GM12878 (cell line): Measurements from ENCODE around the gene UNC5B. TPM values are rescaled to one million over a fixed set of nuclear protein-coding genes. Genes with fewer than 3 reads are reported as not detected.

Experiments
- ATAC-seq: fragments of 200-7000 bp; cut with Tn5 transposase; 3 replicates; pipeline ENCODE4 v1.9.1; 2020; ENCODE audit warnings: mild to moderate bottlenecking, moderate library complexity
- BruUV-seq: library from RNA; stranded (reverse); fragments of 400-500 nt; replicated peaks from 2 replicates; lab custom pipeline; 2021; lab: Mats Ljungman, UMichigan
- CTCF ChIA-PET: fragments of 300-600 bp; sonication (Branson Sonifier 250); formaldehyde crosslinking; extraction: SDS; loops from one replicate; lab custom pipeline; 2021; ENCODE audit warnings: inconsistent platforms; lab: Yijun Ruan, JAX
- POLR2A ChIA-PET: fragments of 350-600 bp; formaldehyde crosslinking; extraction: SDS; loops from one replicate; lab custom pipeline; 2021; ENCODE audit warnings: inconsistent platforms; lab: Charles Lee
- RAD21 ChIA-PET: fragments of 300-600 bp; sonication (Branson Sonifier 250); formaldehyde crosslinking; loops from one replicate; lab custom pipeline; 2023; ENCODE audit warnings: antibody characterized with exemption; ENCODE audit not compliant: unreplicated experiment; lab: Charles Lee
- SMC1A ChIA-PET: fragments of 300-600 bp; sonication (Branson Sonifier 250); formaldehyde crosslinking; loops from one replicate; lab custom pipeline; 2023; ENCODE audit not compliant: unreplicated experiment, uncharacterized antibody; lab: Charles Lee
- DNase-seq: peaks from one replicate; pipeline ENCODE4 v3.0.0-alpha.2; 2011; ENCODE audit warnings: low read depth, low spot score
- FAIRE-seq: peaks from 3 replicates; lab custom pipeline; 2011; peaks lifted over from hg19 to GRCh38; lab: Jason Lieb, UNC
- H2AFZ ChIP-seq: 2 replicates; pipeline ENCODE4 v1.6.0; 2011; ENCODE audit warnings: low read depth, low read length, control low read depth; ENCODE audit not compliant: control insufficient read depth
- H3K27ac ChIP-seq: 2 replicates; pipeline ENCODE4 v1.5.1; 2011; ENCODE audit warnings: control low read depth; ENCODE audit not compliant: control insufficient read depth, insufficient read depth
- H3K27me3 ChIP-seq, 2 experiments: replicated peaks in 1 of 2; 2 replicates each; pipeline versions ENCODE4 v1.6.0 to v1.6.1; 2011; ENCODE audit warnings: low read length in 1 of 2; ENCODE audit not compliant: control insufficient read depth in 2 of 2, insufficient read depth in 2 of 2
- H3K36me3 ChIP-seq, 2 experiments: 2 replicates each; pipeline ENCODE4 v1.5.1; 2011; ENCODE audit warnings: low read length in 1 of 2; ENCODE audit not compliant: control insufficient read depth in 2 of 2, insufficient read depth in 2 of 2
- H3K4me1 ChIP-seq: 2 replicates; pipeline ENCODE4 v1.6.1; 2011; ENCODE audit warnings: mild to moderate bottlenecking, low read length, moderate library complexity, mixed read lengths; ENCODE audit not compliant: control insufficient read depth, insufficient read depth
- H3K4me2 ChIP-seq: 2 replicates; pipeline ENCODE4 v1.6.0; 2011; ENCODE audit warnings: control low read depth; ENCODE audit not compliant: control insufficient read depth, insufficient read depth
- H3K4me3 ChIP-seq: fragments of 200-600 bp; sonication (generic); 2 replicates; pipeline ENCODE4 v1.5.1; 2016
- H3K79me2 ChIP-seq: 2 replicates; pipeline ENCODE4 v1.6.0; 2011; ENCODE audit warnings: low read length; ENCODE audit not compliant: control insufficient read depth, insufficient read depth
- H3K9ac ChIP-seq: 2 replicates; pipeline ENCODE4 v1.8.0; 2011; ENCODE audit warnings: low read length, control low read depth, mixed read lengths; ENCODE audit not compliant: control insufficient read depth, insufficient read depth
- H3K9me3 ChIP-seq: replicated peaks from 3 replicates; pipeline ENCODE4 v1.5.1; 2011; ENCODE audit warnings: mild to moderate bottlenecking, low read length; ENCODE audit not compliant: control insufficient read depth, insufficient read depth
- H4K20me1 ChIP-seq: 2 replicates; pipeline ENCODE4 v1.6.0; 2011; ENCODE audit not compliant: control insufficient read depth, insufficient read depth
- E2F4 ChIP-seq: IDR thresholded peaks from 2 replicates; pipeline ENCODE4 v1.6.1; 2012; ENCODE audit warnings: low read depth, low read length, improper control_type of control experiment
- HDAC6 ChIP-seq: fragments of 200-600 bp; sonication (generic); IDR thresholded peaks from one replicate; pipeline ENCODE4 v1.8.0; 2017; ENCODE audit warnings: antibody characterized with exemption; ENCODE audit not compliant: unreplicated experiment
- IRF5 ChIP-seq: fragments of 450-650 bp; IDR thresholded peaks from 2 replicates; pipeline ENCODE4 v1.6.1; 2017; ENCODE audit warnings: borderline replicate concordance
- KDM1A ChIP-seq: fragments of 200-600 bp; sonication (generic); IDR thresholded peaks from 2 replicates; pipeline ENCODE4 v1.6.1; 2016; ENCODE audit warnings: borderline replicate concordance
- MLLT1 ChIP-seq: fragments of 450-650 bp; IDR thresholded peaks from 2 replicates; pipeline ENCODE4 v1.6.1; 2016; ENCODE audit warnings: mild to moderate bottlenecking
- MTA2 ChIP-seq: fragments of 450-650 bp; IDR thresholded peaks from 2 replicates; pipeline ENCODE4 v1.6.1; 2016; ENCODE audit warnings: low read depth, mild to moderate bottlenecking, moderate library complexity
- NR2C2 ChIP-seq: IDR thresholded peaks from 2 replicates; pipeline ENCODE4 v1.6.1; 2011; ENCODE audit warnings: borderline replicate concordance, low read depth; ENCODE audit not compliant: control insufficient read depth, insufficient read length
- NR2F1 ChIP-seq: fragments of 450-650 bp; conservative IDR thresholded peaks from 2 replicates; pipeline ENCODE4 v1.6.1; 2017; ENCODE audit warnings: mild to moderate bottlenecking
- POLR2AphosphoS2 ChIP-seq: IDR thresholded peaks from 2 replicates; pipeline ENCODE4 v1.6.1; 2011; ENCODE audit warnings: low read depth, mild to moderate bottlenecking, low read length, improper control_type of control experiment, moderate library complexity
- RB1 ChIP-seq: fragments of 450-650 bp; formaldehyde crosslinking; IDR thresholded peaks from 2 replicates; pipeline ENCODE4 v1.6.1; 2017; ENCODE audit warnings: mild to moderate bottlenecking, borderline replicate concordance
- SMARCA5 ChIP-seq: fragments of 450-650 bp; IDR thresholded peaks from 2 replicates; pipeline ENCODE4 v1.6.1; 2017; ENCODE audit warnings: mild to moderate bottlenecking
- SMC3 ChIP-seq: IDR thresholded peaks from 2 replicates; pipeline ENCODE4 v1.6.1; 2011; ENCODE audit warnings: low read length, improper control_type of control experiment, borderline replicate concordance
- WRNIP1 ChIP-seq: IDR thresholded peaks from 2 replicates; pipeline ENCODE4 v1.6.1; 2011; ENCODE audit warnings: low read depth, low read length, improper control_type of control experiment, borderline replicate concordance
- ZNF384 ChIP-seq: IDR thresholded peaks from 2 replicates; pipeline ENCODE4 v1.6.1; 2012; ENCODE audit warnings: low read depth, mild to moderate bottlenecking, low read length, improper control_type of control experiment, borderline replicate concordance
- WGBS: methylation state at CpG from one replicate; pipeline ENCODE4 v1.1.6; 2016; ENCODE audit warnings: low lambda C conversion rate; ENCODE audit not compliant: insufficient replicate concordance, insufficient coverage; ENCODE audit errors: missing lambda C conversion rate; 5-methylcytosine and 5-hydroxymethylcytosine counted together
- in situ Hi-C: fragments of 300-500 bp; cut with MboI; formaldehyde crosslinking; loops from 9 replicates; pipeline ENCODE4 v1.14.3; 2018; ENCODE audit warnings: mixed read lengths
- intact Hi-C: fragments of 100-400 bp; cut with micrococcal nuclease; formaldehyde crosslinking; loops from one replicate; pipeline ENCODE4 v1.14.2; 2022; ENCODE audit not compliant: unreplicated experiment
- polyA plus RNA-seq, 11 experiments: library from polyadenylated mRNA; depleted of rRNA in 4 of 11; unstranded in 6 of 11; stranded (reverse) in 5 of 11; fragments of >200 nt; fragmentation: Nextera tagmentation in 4 of 11; fragmentation: Illumina TruSeq in 1 of 11; extraction: Ambion mirVana in 4 of 11; extraction: Trizol in 1 of 11; gene quantifications; 1 replicate in 1 of 11; 2 replicates in 10 of 11; pipeline versions ENCODE4 v1.2.1 to v1.2.3, GENCODE V29; 2011 to 2016; ENCODE audit warnings: inconsistent platforms in 2 of 11, missing spikeins in 2 of 11, low read depth in 1 of 11
- total RNA-seq, 4 experiments: library from RNA; depleted of rRNA in 3 of 4; stranded (reverse); fragments of >200 nt in 3 of 4; fragmentation: Illumina TruSeq in 1 of 4; extraction: Trizol in 1 of 4; gene quantifications; 2 replicates each; pipeline versions ENCODE4 v1.2.1 to v1.2.3, GENCODE V29; 2013 to 2021
- TF ChIP-seq, protein P1 (sequence below): IDR thresholded peaks from 2 replicates; pipeline ENCODE4 v1.6.1; 2012; ENCODE audit warnings: low read depth, low read length, improper control_type of control experiment
- TF ChIP-seq, protein P2 (sequence below): fragments of 450-650 bp; IDR thresholded peaks from 2 replicates; pipeline ENCODE4 v1.6.1; 2017; ENCODE audit warnings: mild to moderate bottlenecking, low read depth, inconsistent platforms; ENCODE audit not compliant: poor library complexity, severe bottlenecking

UNC5B gene
- total and polyA plus RNA-seq, 10 of the 15 experiments (the other 5 are each of a cell fraction or from before 2014, with no cell fraction given), result 0.03 to 0.08 TPM; not detected in 8

DNA sequence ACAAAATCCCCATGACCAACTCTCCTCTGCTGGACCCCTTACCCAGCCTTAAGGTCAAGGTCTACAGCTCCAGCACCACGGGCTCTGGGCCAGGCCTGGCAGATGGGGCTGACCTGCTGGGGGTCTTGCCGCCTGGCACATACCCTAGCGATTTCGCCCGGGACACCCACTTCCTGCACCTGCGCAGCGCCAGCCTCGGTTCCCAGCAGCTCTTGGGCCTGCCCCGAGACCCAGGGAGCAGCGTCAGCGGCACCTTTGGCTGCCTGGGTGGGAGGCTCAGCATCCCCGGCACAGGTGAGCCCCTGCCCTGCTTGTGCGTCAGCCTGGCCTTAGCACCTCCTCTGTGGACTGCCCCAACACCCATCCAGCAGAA is 79.1 kb downstream of the UNC5B start:
- 51% methylated on average over 13 of the region's 13 CpGs for WGBS
- intact Hi-C loops, result no loop called here
- no peak for TF ChIP-seq NR2C2
- TF ChIP-seq ZNF384, result no peak
- TF ChIP-seq KDM1A, result no peak
- TF ChIP-seq HDAC6, result no peak
- TF ChIP-seq SMARCA5, result no peak
- TF ChIP-seq, protein P1, sequence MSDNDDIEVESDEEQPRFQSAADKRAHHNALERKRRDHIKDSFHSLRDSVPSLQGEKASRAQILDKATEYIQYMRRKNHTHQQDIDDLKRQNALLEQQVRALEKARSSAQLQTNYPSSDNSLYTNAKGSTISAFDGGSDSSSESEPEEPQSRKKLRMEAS, result no peak
- no peak for TF ChIP-seq SMC3
- no peak for TF ChIP-seq POLR2AphosphoS2
- TF ChIP-seq MLLT1, result no peak
- TF ChIP-seq IRF5, result no peak
- TF ChIP-seq, protein P2, sequence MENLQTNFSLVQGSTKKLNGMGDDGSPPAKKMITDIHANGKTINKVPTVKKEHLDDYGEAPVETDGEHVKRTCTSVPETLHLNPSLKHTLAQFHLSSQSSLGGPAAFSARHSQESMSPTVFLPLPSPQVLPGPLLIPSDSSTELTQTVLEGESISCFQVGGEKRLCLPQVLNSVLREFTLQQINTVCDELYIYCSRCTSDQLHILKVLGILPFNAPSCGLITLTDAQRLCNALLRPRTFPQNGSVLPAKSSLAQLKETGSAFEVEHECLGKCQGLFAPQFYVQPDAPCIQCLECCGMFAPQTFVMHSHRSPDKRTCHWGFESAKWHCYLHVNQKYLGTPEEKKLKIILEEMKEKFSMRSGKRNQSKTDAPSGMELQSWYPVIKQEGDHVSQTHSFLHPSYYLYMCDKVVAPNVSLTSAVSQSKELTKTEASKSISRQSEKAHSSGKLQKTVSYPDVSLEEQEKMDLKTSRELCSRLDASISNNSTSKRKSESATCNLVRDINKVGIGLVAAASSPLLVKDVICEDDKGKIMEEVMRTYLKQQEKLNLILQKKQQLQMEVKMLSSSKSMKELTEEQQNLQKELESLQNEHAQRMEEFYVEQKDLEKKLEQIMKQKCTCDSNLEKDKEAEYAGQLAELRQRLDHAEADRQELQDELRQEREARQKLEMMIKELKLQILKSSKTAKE, result no peak
- no peak for TF ChIP-seq E2F4
- TF ChIP-seq NR2F1, result no peak
- TF ChIP-seq WRNIP1, result no peak
- no peak for TF ChIP-seq RB1
- no peak for TF ChIP-seq MTA2
- Histone ChIP-seq H3K4me1 (no peaks in the 10 kb centered on the region), H3K9ac (no peak overlapping the region), H4K20me1 (no peaks in the 10 kb centered on the region), H2AFZ (no peak overlapping the region), H3K9me3 (no peaks in the 10 kb centered on the region), H3K4me3 (no peak overlapping the region), H3K27me3 (peaks cover 0 to 2% of the 10 kb centered on the region in 2 experiments; a peak in 3 of 4 replicates), H3K79me2 (no peaks in the 10 kb centered on the region), H3K36me3 (no peaks in the 10 kb centered on the region), H3K27ac (no peak overlapping the region), H3K4me2 (no peak overlapping the region)
- ChIA-PET RAD21 (no interaction called here), SMC1A (interaction anchor here (0.6 kb wide), 1 partner anchor 11 kb away, joined by 3 read pairs; no protein-coding TSS in a partner anchor), CTCF (no interaction called here), POLR2A (interaction anchor here (0.6 kb wide), 1 partner anchor 1028 kb away, joined by 3 read pairs; no protein-coding TSS in a partner anchor)
- BruUV-seq, result no TSS peak
- FAIRE-seq, result no peak
- no peak for ATAC-seq
- in situ Hi-C loops, result no loop called here
- no peak for DNase-seq
